Astrocyte of the hippocampus (primary cell): Measurements from ENCODE around the gene TBC1D8B.
A peak's percentile ranks its signal among the peaks of the same experiment; 100 is the strongest.

Experiments
- DNase-seq: peaks from one replicate; pipeline ENCODE4 v3.0.0; 2011; ENCODE audit warnings: low read depth, low spot score

The TBC1D8B gene

GRCh38 chrX:106897259-106897658 is 94.8 kb downstream of the TBC1D8B start:
- peak; percentile 40 for DNase-seq

GRCh38 chrX:106898462-106898861 is 96.0 kb downstream of the TBC1D8B start:
- peak; percentile 59 for DNase-seq

GRCh38 chrX:106899276-106899675 is 96.8 kb downstream of the TBC1D8B start:
- no peak for DNase-seq

- no peak for DNase-seq
Measured at GRCh38 chrX:106899841-106900240, 97.4 kb downstream of the TBC1D8B start.

- no peak for DNase-seq
Measured at GRCh38 chrX:106901341-106901740, 98.9 kb downstream of the TBC1D8B start.

- no peak for DNase-seq
Measured at GRCh38 chrX:106901781-106902219, 99.3 kb downstream of the TBC1D8B start.

GRCh38 chrX:106902684-106903083 is 100.2 kb downstream of the TBC1D8B start:
- DNase-seq, result no peak

GRCh38 chrX:106903291-106903824 is 100.9 kb downstream of the TBC1D8B start, which contains the start of gene RIPPLY1:
RIPPLY1 (minus strand) TSS chrX:106903341; CDS start chrX:106903287, 54 bp downstream.
- no peak for DNase-seq

GRCh38 chrX:106903856-106904528 is 101.5 kb downstream of the TBC1D8B start:
- no peak for DNase-seq

GRCh38 chrX:106905064-106905708 is 102.7 kb downstream of the TBC1D8B start:
- DNase-seq, result no peak

GRCh38 chrX:106906361-106906760 is 103.9 kb downstream of the TBC1D8B start:
- no peak for DNase-seq

- no peak for DNase-seq
Measured at GRCh38 chrX:106912864-106913263, 110.4 kb downstream of the TBC1D8B start.

- peak; percentile 88 for DNase-seq
Measured at GRCh38 chrX:106917830-106918500, 115.5 kb downstream of the TBC1D8B start.

GRCh38 chrX:106919932-106920452 is 117.5 kb downstream of the TBC1D8B start, which contains the start of gene CLDN2:
CLDN2 (plus strand) TSS chrX:106920402; CDS start chrX:106928229, 7,827 bp downstream.
- DNase-seq, result peak; percentile 88

- no peak for DNase-seq
Measured at GRCh38 chrX:106921637-106922036, 119.2 kb downstream of the TBC1D8B start.
